Mucosa of rectum (tissue), 2 donors: ENCODE data around the gene NPY1R.

Source experiments
- H3K27ac ChIP-seq, 2 donors: one replicate each; pipeline ENCODE4 v1.7.0; 2013; ENCODE audit warnings: inconsistent platforms in 2 of 2, low read depth in 2 of 2, low read length in 2 of 2
- H3K27me3 ChIP-seq, 2 donors: one replicate each; pipeline ENCODE4 v1.7.0; 2013; ENCODE audit warnings: low read length in 2 of 2; ENCODE audit not compliant: control insufficient read depth in 2 of 2, insufficient read depth in 2 of 2
- H3K36me3 ChIP-seq, 2 donors: one replicate each; pipeline ENCODE4 v1.7.0; 2013; ENCODE audit warnings: low read length in 2 of 2; ENCODE audit not compliant: control insufficient read depth in 2 of 2, insufficient read depth in 2 of 2
- H3K4me1 ChIP-seq, 2 donors: one replicate each; pipeline ENCODE4 v1.7.0; 2013; ENCODE audit warnings: low read length in 2 of 2, mild to moderate bottlenecking in 1 of 2; ENCODE audit not compliant: control insufficient read depth in 2 of 2, insufficient read depth in 2 of 2
- H3K4me3 ChIP-seq, 2 donors: one replicate each; pipeline ENCODE4 v1.7.0; 2013; ENCODE audit warnings: low read length in 2 of 2
- H3K9ac ChIP-seq, 2 donors: one replicate each; pipeline ENCODE4 v1.7.0; 2013; ENCODE audit warnings: low read length in 2 of 2, low read depth in 1 of 2, mild to moderate bottlenecking in 1 of 2
- H3K9me3 ChIP-seq, 2 donors: one replicate each; pipeline ENCODE4 v1.7.0; 2013; ENCODE audit warnings: low read length in 2 of 2; ENCODE audit not compliant: control insufficient read depth in 2 of 2
- donor health status: healthy.
- donor health status: Normal muscosa, but diverticular disease.

Gene NPY1R

GRCh38 chr4:163343604-163344146 is 11.3 kb upstream of the NPY1R start, which contains the start of gene NPY5R:
Gene NPY5R (plus strand): TSS chr4:163343892. CDS start chr4:163350274, 6,382 bp downstream.
- Histone ChIP-seq H3K9ac (peak within 1 kb of the TSS in 1 of 2 donors; percentile 38), H3K27ac (no peak within 1 kb of the TSS), H3K36me3 (no peaks in the 10 kb centered on the region), H3K9me3 (no peaks in the 10 kb centered on the region), H3K4me3 (peak within 1 kb of the TSS; percentile 65 to 69), H3K27me3 (peaks cover 9 to 14% of the 10 kb centered on the region in 2 donors), H3K4me1 (peaks cover 0 to 5% of the 10 kb centered on the region in 2 donors)

DNA sequence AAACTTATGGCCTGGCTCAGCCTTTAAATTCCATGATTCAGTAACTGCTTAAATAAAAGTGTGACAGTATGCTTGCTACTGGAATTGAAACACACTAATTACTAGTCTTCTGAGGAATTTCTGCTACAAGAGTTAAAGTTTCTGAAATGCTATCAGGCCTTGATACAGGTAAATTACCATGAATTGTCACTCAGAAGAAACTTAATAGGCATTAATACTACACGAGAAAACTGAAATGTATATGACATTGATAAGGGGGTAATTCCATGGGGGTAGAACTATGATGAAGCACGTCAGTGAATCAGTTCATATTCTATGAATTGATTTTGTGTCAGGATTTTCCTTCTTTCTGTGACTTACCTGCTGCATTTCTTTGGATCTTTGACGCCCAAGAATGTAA is 3.0 kb upstream of the NPY1R start:
- Histone ChIP-seq H3K4me1 (peaks cover 7% of the 10 kb centered on the region in 2 donors), H3K9me3 (no peaks in the 10 kb centered on the region), H3K27ac (no peak overlapping the region), H3K27me3 (peaks cover 0 to 6% of the 10 kb centered on the region in 2 donors), H3K36me3 (no peaks in the 10 kb centered on the region), H3K4me3 (no peak overlapping the region), H3K9ac (no peak overlapping the region)

- H3K27ac ChIP-seq: no peak overlapping the region
- peaks cover 7% of the 10 kb centered on the region in 2 donors for H3K4me1 ChIP-seq
- H3K9me3 ChIP-seq: no peaks in the 10 kb centered on the region
- peak overlapping the region; percentile 81 to 83 for H3K4me3 ChIP-seq
- peak overlapping the region; percentile 26 to 47 for H3K9ac ChIP-seq
- H3K27me3 ChIP-seq: peaks cover 0 to 6% of the 10 kb centered on the region in 2 donors
- H3K36me3 ChIP-seq: no peaks in the 10 kb centered on the region
Measured at GRCh38 chr4:163331629-163332376, 593 bp downstream of the NPY1R start.

DNA sequence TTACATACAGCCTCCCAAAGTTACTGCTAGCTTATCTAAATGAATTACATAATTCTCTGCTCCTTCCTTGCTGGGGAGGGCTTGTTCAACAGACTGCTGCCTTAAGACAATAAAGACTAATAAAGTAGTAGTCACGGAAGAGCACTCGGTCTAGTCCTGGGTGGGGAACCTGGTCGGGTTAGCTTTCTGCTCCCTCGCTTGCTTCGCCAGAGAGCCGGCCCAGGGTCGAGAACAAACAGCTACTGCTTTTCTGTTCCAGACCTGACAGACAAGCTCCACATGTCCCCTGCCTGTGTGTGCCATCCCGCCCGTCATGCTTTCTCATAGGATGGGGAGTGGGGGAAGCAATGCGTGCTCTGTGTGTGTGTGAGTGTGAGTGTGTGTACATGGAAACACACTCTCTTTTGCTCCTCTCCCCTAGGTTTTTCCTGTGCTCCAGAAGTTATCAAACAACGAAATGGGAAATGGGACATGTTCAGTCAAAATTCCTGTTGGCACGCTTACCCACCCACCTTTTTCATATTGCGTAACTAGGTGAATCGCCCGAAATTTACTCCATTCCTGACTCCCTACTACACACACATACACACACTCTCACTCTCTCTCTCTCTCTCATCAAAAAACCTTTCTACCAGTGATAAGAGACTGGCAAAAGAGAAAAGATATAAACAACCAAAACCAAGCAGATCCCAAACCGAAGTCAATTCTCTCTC is 1.3 kb downstream of the NPY1R start:
- no peaks in the 10 kb centered on the region for H3K36me3 ChIP-seq
- no peak overlapping the region for H3K27ac ChIP-seq
- H3K9ac ChIP-seq: peak overlapping the region; percentile 13 to 34
- peaks cover 0 to 6% of the 10 kb centered on the region in 2 donors for H3K27me3 ChIP-seq
- H3K9me3 ChIP-seq: no peaks in the 10 kb centered on the region
- H3K4me3 ChIP-seq: peak overlapping the region; percentile 81 to 83
- peaks cover 7% of the 10 kb centered on the region in 2 donors for H3K4me1 ChIP-seq

DNA sequence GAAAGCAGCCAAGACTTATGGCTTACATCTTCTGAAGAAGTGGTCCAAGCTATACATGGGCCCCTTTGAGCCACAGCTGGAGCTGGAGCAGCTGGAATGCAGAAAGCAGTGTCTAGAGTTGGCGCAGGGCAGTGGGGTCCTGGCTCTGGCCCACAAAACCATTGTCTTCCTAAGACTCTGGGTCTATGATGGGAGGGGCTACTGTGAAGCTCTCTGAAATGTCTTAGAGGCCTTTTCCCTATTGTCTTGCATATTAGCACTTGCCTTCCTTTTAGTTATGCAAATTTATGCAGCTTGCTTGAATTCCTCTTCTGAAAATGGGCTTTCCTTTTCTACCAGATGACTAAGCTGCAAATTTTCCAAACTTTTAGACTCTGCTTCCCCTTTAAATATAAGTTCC is 15.3 kb downstream of the NPY1R start:
- Histone ChIP-seq H3K36me3 (no peaks in the 10 kb centered on the region), H3K9me3 (peaks cover 0 to 2% of the 10 kb centered on the region in 2 donors), H3K27ac (no peak overlapping the region), H3K9ac (no peak overlapping the region), H3K4me3 (no peak overlapping the region), H3K27me3 (no peaks in the 10 kb centered on the region), H3K4me1 (no peaks in the 10 kb centered on the region)

DNA sequence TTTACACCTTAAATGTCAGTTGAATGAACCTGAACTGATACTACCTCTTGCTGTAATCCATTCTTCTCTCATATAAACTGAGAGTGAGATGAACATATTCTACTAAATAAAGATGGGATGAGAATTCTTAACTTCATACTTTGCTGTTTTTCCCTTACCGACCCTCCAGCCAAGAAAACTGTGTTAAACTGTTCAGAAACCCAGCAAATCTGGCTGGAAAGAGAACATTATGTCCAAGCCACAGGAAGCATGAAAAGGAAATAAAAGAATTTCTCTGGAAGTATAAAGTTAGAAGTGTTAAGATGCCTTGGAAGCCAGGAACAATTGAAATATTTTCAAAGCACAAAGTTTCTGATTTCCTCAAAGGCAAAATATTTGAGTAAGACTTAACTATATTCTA is 22.9 kb downstream of the NPY1R start:
- H3K4me3 ChIP-seq: no peak overlapping the region
- H3K9me3 ChIP-seq: no peaks in the 10 kb centered on the region
- H3K9ac ChIP-seq: no peak overlapping the region
- H3K27ac ChIP-seq: no peak overlapping the region
- H3K4me1 ChIP-seq: no peaks in the 10 kb centered on the region
- H3K27me3 ChIP-seq: no peaks in the 10 kb centered on the region
- H3K36me3 ChIP-seq: no peaks in the 10 kb centered on the region

GRCh38 chr4:163303069-163303468 is 29.3 kb downstream of the NPY1R start:
- Histone ChIP-seq H3K27me3 (no peaks in the 10 kb centered on the region), H3K36me3 (no peaks in the 10 kb centered on the region), H3K9me3 (no peaks in the 10 kb centered on the region), H3K9ac (no peak overlapping the region), H3K4me3 (no peak overlapping the region), H3K27ac (no peak overlapping the region), H3K4me1 (no peaks in the 10 kb centered on the region)

GRCh38 chr4:163300445-163300844 is 32.0 kb downstream of the NPY1R start:
- no peaks in the 10 kb centered on the region for H3K9me3 ChIP-seq
- no peaks in the 10 kb centered on the region for H3K27me3 ChIP-seq
- no peak overlapping the region for H3K9ac ChIP-seq

GRCh38 chr4:163295138-163295537 is 37.3 kb downstream of the NPY1R start:
- no peaks in the 10 kb centered on the region for H3K27me3 ChIP-seq
- H3K9me3 ChIP-seq: no peaks in the 10 kb centered on the region
- H3K9ac ChIP-seq: no peak overlapping the region
- no peak overlapping the region for H3K4me3 ChIP-seq
- H3K36me3 ChIP-seq: no peaks in the 10 kb centered on the region
- no peak overlapping the region for H3K27ac ChIP-seq
- H3K4me1 ChIP-seq: no peaks in the 10 kb centered on the region

More at GRCh38 chr4:163300445-163300844, 32.0 kb downstream of the NPY1R start:
- Histone ChIP-seq H3K27ac (no peak overlapping the region), H3K36me3 (no peaks in the 10 kb centered on the region), H3K4me1 (no peaks in the 10 kb centered on the region), H3K4me3 (no peak overlapping the region)

GRCh38 chr4:163284304-163284703 is 48.1 kb downstream of the NPY1R start:
- Histone ChIP-seq H3K27me3 (no peaks in the 10 kb centered on the region), H3K9me3 (no peaks in the 10 kb centered on the region), H3K4me1 (no peaks in the 10 kb centered on the region), H3K27ac (no peak overlapping the region), H3K4me3 (no peak overlapping the region), H3K9ac (no peak overlapping the region), H3K36me3 (no peaks in the 10 kb centered on the region)
